GM18951 (cell line): Measurements from ENCODE around the gene TENM4.
"Not testable (repeated sequence)": the region's sequence is repeated elsewhere in the genome, so short reads cannot be mapped to it uniquely, and the experiment has no call there.

Experiments used
- POLR2A ChIP-seq: IDR thresholded peaks from 4 replicates; pipeline ENCODE4 v1.6.1; 2011; ENCODE audit warnings: mild to moderate bottlenecking; ENCODE audit not compliant: insufficient read length, insufficient read depth; ENCODE audit errors: extremely low read depth
- in situ Hi-C: fragments of 300-500 bp; cut with MboI; formaldehyde crosslinking; loops from one replicate; pipeline ENCODE4 v1.12.0; 2022; ENCODE audit warnings: low sequenced_read_pairs, mixed read lengths, inconsistent platforms; ENCODE audit not compliant: unreplicated experiment

TENM4 gene

DNA sequence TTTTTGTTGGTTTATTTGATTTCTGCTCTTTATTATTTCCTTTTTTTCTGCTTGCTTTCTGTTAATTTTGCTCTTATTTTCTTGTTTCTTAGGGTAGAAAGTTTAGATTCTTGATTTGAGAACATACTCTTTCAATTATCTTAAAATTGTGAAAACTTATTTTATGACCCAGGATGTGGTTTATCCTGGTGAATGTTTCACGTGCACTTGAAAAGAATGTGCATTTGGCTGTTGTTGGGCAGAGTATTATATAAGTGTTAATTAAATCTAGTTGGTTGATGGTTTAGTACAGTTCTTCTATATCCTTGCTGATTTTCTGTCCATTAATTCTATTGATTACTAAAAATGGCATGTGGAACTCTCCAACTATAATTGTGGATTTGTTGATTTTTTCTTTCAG lies 799.3 kb downstream of the TENM4 start:
- in situ Hi-C loops = no loop called here
- no peak for TF ChIP-seq POLR2A

DNA sequence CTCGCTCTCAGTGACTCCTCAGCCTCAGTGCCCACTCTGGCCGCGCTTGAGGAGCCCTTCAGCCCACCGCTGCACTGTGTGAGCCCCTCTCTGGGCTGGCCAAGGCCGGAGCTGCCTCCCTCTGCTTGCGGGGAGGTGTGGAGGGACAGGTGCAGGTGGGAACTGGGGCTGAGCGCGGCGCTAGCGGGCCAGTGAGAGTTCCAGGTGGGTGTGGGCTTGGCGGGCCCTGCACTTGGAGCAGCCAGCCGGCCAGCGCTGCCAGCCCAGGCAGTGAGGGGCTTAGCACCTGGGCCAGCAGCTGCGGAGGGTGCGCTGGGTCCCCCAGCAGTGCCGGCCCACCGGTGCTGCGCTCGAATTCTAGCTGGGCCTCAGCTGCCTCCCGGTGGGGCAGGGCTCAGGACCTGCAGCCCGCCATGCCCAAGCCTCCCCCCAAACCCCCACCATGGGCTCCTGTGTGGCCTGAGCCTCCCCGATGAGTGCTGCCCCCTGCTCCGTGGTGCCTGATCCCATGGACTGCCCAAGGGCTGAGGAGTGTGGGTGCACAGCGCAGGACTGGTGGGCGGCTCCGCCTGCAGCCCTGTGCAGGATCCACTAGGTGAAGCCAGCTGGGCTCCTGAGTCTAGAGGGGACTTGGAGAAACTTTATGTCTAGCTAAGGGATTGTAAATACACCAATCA lies 802.0 kb downstream of the TENM4 start:
- TF ChIP-seq POLR2A = no peak
- in situ Hi-C loops = no loop called here

DNA sequence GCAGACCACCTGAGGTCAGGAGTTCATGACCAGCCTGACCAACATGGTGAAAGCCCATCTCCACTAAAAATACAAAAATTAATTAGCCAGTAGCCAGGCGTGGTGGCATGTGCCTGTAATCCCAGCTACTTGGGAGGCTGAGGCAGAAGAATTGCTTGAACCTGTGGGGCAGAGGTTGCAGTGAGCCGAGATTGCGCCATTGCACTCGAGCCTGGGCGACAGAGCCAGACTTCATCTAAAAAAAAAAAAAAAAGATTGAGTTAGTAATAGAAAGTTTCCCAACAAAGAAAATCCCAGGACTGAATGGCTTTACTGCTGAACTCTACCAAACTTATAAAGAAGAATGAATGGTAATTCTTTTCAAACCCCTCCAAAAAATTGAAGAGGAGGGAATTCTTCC lies 803.3 kb downstream of the TENM4 start:
- in situ Hi-C loops = not testable (repeated sequence)

DNA sequence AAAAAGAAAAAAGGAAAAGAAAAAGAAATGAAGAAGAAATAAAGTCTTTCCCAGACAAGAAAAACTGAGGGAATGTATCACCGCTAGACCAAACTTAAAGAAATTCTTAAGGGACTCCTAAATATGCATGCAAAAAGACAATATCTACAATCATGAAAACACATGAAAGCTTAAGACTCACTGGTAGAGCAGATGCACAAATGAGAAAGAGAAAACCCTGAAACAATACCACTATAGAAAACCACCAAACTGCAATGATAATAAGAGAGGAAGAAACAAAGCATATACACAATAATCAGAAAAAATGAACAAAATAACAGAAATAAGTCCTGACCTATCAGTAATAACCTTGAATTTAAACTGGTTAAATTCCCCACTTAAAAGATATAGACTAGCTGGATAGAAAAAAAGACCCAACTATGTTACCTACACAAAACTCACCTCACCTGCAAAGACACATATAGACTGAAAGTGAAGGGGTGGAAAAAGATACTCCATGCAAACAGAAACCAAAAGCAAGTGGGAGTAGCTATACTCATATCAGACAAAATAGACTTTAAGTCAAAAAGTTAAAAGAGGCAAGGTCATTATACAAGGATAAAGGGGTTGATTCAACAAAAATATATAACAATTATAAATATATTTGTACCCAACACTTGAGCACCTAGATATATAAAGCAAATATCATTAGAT lies 804.9 kb downstream of the TENM4 start:
- in situ Hi-C loops = no loop called here
- no peak for TF ChIP-seq POLR2A

DNA sequence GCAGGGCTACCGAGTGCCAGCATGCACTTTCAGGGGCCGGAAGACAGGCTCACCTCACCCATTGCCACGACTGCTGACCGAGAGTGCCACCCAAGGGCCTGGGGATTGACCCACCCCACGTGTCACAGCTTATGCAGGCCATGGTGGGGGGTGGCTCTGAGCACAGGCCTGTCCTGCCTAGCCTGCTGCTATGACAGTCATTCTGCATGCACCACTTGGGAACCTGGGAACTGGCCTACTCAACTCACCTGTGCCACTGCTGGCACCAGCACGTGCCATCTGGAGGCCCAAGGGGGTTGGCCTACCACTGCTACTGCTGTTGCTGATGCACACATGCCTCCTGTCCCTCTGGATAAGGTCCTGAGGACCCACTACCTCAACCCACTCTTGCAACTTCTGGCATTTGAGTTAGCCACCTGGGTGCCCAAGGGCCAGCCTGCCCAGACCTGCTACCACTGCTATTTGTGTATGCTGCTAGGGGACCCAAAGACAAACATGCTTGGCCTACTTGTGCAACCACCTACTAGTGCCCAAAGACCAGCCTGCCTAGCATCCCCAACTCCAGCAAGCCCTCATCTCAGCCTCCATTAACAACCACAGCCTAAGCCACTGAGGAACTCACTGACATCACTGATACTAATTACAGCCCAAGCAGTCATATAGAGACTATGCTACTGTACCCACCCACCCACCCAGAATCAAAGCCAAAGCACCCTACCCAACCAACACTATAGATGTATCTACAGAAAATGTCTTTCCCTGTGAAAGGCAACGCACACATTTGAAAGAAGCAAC lies 807.1 kb downstream of the TENM4 start:
- in situ Hi-C loops = no loop called here

DNA sequence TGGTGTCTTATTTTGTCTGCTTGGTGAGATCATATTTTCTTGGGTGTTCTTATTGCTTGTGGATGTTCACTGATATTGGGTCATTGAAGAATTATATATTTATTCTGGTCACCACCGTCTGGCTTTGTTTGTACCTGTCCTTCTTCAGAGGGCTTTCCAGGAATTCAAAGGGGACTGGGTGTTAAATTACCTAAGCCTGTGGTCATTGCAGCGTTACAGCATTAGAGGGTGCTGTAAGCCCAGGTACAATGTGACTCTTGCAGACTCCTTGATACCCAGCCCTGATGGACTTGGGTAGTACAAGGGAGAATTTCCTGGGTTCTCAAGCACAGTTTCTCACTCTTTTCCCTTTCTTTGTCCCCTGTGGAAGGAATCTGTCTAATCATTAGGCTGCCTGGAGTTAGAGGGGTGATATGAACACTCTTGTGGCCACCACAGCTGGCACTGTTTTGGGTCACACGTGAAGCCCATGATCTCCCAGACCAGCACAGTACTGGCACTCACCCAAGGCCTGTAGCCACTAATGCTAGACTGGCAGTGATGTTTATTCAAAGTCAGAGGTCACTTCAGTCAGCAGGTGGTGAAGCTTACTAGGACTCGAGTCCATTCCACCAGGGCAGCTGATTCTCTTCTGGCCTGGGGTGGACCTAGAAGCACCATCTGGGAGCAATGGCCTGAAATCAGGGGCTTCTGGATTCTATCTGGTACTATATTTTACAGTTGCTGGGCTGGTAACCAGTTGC lies 810.1 kb downstream of the TENM4 start:
- TF ChIP-seq POLR2A = no peak
- in situ Hi-C loops = no loop called here

More for the DNA sequence above, 807.1 kb downstream of the TENM4 start:
- TF ChIP-seq POLR2A = no peak

DNA sequence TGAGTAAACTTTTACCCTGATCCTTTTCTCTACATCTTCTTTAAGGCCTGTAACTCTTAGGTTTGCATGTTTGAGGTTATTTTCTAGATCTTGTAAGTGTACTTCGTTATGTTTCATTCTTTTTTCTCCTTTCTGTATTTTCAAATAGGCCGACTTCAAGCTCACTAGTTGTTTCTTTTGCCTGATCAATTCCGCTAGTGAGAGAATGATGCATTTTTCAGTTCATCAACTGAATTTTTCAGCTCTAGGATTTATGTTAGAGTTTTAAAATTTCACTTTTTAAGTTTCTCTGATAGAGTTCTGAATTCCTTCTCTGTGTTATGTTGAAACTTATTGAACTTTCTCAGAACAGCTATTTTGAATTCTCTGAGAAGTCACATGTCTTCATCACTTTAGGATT lies 810.7 kb downstream of the TENM4 start:
- in situ Hi-C loops = no loop called here
- TF ChIP-seq POLR2A = no peak

DNA sequence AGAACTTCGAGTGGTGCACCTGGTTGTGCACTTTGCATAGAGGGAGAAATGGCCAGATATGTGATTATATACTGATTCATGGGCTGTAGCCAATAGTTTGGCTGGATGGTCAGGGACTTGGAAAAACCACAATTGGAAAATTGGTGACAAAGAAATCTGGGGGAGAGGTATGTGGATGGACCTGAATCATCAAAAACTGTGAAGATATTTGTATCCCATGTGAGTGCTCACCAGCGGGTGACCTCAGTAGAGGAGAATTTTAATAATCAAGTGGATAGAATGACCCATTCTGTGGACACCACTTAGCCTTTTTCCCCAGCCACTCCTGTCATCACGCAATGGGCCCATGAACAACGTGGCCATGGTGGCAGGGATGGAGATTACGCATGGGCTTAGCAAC lies 818.2 kb downstream of the TENM4 start:
- in situ Hi-C loops = no loop called here
- no peak for TF ChIP-seq POLR2A

DNA sequence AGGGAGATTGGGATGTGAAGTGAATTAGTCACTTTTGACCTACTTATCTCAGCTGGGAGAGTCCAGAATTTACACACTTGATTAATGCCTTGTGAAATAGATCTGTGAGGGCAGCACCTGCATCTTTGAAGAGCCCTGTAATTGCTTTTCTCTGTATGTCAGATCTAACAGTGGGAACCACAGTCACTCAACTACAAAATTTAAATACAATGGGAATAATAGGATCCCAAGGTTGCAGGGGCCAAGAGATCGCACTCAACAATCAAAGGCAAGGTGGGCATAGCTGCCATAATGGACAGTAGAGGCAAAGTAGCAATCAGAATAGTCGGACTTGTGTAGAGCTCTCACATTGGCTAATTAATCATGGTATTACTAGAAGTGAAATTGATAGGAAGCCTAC lies 820.7 kb downstream of the TENM4 start:
- in situ Hi-C loops = no loop called here
- no peak for TF ChIP-seq POLR2A

DNA sequence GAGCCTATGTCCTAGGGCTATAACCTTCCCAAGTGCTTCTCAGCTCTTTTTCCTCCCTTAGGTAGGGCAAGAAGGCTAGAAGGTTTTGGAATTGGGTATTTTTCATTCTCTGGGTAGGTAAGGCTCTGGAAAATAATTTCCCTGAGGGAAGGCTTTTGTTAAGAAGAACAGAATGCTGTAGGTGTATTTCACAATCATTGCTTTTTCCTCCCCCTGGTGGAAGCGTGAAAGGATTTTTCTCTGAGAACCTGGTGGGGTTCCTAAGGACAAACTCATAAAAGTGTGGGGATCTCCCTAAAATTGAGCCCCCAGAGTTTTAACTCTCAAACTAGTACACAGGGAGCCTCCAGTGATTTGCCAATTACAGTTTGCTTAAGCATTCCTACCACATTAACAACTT lies 825.1 kb downstream of the TENM4 start:
- in situ Hi-C loops = no loop called here
- no peak for TF ChIP-seq POLR2A

DNA sequence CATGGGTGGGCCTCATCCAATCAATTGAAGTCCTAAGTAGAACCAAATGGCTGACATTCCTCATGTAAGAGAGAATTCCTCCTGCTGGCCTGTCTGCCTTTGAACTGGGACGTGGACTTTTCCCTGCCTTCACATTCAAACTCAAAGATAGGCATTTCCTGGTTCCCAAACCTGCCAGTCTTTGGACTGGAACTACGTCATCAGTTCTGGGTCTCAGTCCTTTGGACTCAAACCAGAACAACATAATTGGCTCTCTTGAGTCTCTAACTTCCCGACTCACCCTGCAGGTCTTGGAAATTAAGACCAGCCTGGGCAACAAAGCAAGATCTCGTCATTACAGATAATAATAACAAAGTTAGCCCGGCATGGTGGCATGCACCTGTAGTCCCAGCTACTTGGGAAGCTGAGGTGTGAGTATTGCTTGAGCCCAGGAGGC lies 827.4 kb downstream of the TENM4 start:
- TF ChIP-seq POLR2A = no peak
- in situ Hi-C loops = no loop called here

DNA sequence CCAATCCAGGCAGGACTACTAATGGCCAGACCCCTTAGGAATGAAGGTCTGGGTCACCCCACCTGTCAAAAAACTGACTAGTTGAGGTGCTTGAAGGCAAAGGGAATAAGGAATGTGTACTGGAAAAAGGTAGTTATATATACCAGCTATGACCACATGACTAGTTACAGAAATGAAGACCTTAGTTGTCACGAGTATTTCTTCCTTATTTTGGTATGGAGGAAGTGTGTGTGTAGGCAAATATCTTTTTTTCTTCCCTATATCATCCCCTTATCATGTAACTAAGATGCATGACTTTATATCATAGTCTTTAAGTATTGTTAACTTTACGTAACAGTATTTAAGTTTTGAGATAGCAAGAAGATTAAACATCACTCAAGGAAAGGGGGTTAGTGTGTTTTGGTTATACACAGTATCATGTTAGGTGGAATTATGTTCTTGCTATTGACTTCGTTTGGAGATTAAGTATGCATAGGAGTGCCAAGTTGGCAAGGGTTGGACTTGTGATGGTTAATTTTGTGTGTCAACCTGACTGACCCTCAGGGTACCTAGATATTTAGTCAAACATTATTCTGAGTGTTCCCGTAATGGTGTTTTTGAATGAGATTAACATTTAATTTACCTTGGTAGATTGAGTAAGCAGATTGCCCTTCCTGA lies 828.0 kb downstream of the TENM4 start:
- TF ChIP-seq POLR2A = no peak
- in situ Hi-C loops = no loop called here

DNA sequence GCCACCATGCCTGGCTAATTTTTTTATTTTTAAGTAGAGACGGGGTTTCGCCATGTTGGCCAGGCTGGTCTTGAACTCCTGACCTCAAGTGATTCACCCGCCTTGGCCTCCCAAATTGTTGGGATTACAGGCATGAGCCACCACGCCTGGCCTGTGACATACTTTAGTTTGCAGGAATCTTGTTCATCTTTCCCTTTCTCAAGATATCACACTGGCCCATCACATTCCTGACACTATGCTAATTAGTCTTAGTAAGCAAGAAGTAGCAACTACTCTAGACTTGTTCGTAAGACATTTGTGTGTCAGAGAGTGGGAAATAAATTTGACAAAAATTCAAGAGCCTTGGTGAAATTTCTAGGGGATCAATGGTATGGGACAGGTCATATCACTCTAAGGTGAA lies 831.5 kb downstream of the TENM4 start:
- in situ Hi-C loops = not testable (repeated sequence)

DNA sequence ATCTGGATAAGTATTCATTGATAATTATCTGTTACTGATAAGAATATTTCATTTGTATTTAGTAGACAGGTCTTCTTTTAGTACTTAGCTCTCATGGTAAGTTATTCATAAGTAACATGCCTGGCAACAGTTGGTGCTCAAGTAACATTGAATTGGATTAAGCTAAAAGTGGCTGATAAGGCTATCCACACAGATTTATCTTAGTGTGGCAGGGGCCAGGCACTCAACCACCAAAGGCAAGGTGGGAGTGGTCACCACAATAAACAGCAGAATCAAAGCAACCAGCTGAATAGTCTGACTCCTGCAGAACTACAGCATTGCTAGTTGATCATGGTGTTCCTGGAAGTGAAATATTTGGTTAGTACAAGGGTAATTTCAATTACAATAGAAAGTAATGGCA lies 833.1 kb downstream of the TENM4 start:
- TF ChIP-seq POLR2A = no peak
- in situ Hi-C loops = no loop called here
